BE2C (cell line): Measurements from ENCODE around the gene IFT52.

Experiments used
- DNase-seq: peaks from one replicate; pipeline ENCODE4 v3.0.0-alpha.2; 2020
- H3K27me3 ChIP-seq: fragments of 250-450 bp; sonication (Bioruptor Pico); 2 replicates; pipeline ENCODE4 v1.5.1; 2020; ENCODE audit warnings: mild to moderate bottlenecking
- H3K36me3 ChIP-seq: fragments of 250-450 bp; sonication (Bioruptor Pico); 2 replicates; pipeline ENCODE4 v1.5.1; 2020; ENCODE audit warnings: mild to moderate bottlenecking
- H3K4me1 ChIP-seq: fragments of 250-450 bp; sonication (Bioruptor Pico); 2 replicates; pipeline ENCODE4 v1.5.1; 2020
- H3K4me3 ChIP-seq: 2 replicates; pipeline ENCODE4 v1.5.1; 2011; ENCODE audit warnings: low read depth, low read length
- H3K9me3 ChIP-seq: fragments of 250-450 bp; sonication (Bioruptor Pico); 2 replicates; pipeline ENCODE4 v1.5.1; 2020
- TF ChIP-seq, protein P1 (sequence below): IDR thresholded peaks from 2 replicates; pipeline ENCODE4 v1.5.1; 2012; ENCODE audit warnings: mild to moderate bottlenecking, low read depth, low read length

IFT52 gene

DNA sequence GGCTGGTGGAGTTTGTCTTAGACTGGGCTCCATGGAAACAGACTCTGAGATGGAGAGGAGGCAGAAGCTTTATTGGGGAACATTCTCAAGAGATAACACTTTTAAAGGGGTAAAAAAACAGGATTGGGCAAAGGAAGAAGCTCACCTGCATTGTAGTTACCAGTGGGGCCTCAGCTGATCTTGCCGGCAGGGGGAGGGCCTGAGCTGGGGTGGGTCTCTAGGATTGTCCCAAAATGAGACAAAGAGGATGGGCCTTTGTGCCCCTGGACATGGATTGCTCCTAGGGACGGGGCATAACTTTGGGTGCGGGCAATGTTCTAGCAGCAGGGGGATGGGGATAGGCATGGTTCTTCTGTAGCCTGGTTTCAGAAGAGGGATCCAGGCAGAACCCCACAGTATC lies 19.4 kb upstream of the IFT52 start:
- Histone ChIP-seq H3K4me3 (no peak overlapping the region), H3K9me3 (no peaks in the 10 kb centered on the region), H3K4me1 (no peaks in the 10 kb centered on the region), H3K36me3 (no peaks in the 10 kb centered on the region), H3K27me3 (no peaks in the 10 kb centered on the region)
- TF ChIP-seq, protein P1, sequence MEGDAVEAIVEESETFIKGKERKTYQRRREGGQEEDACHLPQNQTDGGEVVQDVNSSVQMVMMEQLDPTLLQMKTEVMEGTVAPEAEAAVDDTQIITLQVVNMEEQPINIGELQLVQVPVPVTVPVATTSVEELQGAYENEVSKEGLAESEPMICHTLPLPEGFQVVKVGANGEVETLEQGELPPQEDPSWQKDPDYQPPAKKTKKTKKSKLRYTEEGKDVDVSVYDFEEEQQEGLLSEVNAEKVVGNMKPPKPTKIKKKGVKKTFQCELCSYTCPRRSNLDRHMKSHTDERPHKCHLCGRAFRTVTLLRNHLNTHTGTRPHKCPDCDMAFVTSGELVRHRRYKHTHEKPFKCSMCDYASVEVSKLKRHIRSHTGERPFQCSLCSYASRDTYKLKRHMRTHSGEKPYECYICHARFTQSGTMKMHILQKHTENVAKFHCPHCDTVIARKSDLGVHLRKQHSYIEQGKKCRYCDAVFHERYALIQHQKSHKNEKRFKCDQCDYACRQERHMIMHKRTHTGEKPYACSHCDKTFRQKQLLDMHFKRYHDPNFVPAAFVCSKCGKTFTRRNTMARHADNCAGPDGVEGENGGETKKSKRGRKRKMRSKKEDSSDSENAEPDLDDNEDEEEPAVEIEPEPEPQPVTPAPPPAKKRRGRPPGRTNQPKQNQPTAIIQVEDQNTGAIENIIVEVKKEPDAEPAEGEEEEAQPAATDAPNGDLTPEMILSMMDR, result no peak
- no peak for DNase-seq

DNA sequence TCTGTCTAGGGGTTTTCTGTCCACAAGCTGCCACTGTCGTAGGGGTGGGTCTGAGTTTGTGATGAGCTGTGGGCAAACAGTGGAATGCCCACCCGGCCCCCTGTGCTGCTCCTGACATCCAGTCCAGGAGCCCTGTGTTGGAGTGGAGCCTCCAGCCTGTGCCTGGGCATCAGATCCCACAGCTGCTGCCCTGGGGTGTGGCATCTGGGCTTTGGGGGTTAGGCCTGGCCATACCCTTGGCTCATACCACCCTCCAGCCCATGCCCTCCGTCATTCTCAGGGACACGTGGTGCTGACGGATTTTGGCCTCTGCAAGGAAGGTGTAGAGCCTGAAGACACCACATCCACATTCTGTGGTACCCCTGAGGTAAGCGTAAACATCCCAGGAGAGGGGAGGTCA lies 19.0 kb upstream of the IFT52 start:
- no peaks in the 10 kb centered on the region for H3K36me3 ChIP-seq
- TF ChIP-seq, protein P1, result no peak
- no peaks in the 10 kb centered on the region for H3K9me3 ChIP-seq
- no peaks in the 10 kb centered on the region for H3K27me3 ChIP-seq
- DNase-seq, result no peak
- no peaks in the 10 kb centered on the region for H3K4me1 ChIP-seq
- no peak overlapping the region for H3K4me3 ChIP-seq

DNA sequence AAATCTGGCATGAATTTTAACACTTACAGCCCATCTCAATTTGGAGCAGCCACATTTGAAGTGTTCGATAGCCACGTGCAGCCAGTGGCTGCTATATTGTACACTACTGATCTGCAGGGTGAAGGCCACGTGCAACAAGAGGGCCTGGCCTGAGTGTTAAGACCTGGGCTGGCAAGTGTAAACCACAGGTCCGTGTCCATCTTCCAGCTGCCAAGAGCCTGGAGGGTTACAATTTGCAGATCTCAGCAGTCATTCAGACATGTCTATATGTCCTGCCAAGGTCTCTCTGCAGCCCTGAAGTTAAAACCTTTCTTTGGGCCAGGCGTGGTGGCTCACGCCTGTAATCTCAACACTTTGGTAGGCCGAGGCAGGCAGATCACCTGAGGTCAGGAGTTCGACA lies 17.8 kb upstream of the IFT52 start:
- TF ChIP-seq, protein P1, result no peak
- Histone ChIP-seq H3K36me3 (no peaks in the 10 kb centered on the region), H3K4me3 (no peak overlapping the region), H3K4me1 (no peaks in the 10 kb centered on the region), H3K9me3 (no peaks in the 10 kb centered on the region), H3K27me3 (no peaks in the 10 kb centered on the region)
- no peak for DNase-seq

DNA sequence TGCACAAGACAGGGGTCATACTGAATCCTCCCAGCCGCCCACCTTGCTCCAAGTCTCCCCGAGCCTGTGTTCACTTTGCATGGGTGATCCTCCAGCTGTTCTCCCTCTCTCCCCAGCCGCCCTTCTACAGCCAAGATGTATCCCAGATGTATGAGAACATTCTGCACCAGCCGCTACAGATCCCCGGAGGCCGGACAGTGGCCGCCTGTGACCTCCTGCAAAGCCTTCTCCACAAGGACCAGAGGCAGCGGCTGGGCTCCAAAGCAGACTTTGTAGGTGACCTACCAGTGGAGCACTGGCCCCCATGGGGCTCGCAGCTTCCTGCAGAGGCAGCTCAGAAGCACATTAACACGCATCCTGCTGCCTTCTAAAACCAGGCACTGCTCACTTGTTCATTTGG lies 14.6 kb upstream of the IFT52 start:
- no peak for DNase-seq

DNA sequence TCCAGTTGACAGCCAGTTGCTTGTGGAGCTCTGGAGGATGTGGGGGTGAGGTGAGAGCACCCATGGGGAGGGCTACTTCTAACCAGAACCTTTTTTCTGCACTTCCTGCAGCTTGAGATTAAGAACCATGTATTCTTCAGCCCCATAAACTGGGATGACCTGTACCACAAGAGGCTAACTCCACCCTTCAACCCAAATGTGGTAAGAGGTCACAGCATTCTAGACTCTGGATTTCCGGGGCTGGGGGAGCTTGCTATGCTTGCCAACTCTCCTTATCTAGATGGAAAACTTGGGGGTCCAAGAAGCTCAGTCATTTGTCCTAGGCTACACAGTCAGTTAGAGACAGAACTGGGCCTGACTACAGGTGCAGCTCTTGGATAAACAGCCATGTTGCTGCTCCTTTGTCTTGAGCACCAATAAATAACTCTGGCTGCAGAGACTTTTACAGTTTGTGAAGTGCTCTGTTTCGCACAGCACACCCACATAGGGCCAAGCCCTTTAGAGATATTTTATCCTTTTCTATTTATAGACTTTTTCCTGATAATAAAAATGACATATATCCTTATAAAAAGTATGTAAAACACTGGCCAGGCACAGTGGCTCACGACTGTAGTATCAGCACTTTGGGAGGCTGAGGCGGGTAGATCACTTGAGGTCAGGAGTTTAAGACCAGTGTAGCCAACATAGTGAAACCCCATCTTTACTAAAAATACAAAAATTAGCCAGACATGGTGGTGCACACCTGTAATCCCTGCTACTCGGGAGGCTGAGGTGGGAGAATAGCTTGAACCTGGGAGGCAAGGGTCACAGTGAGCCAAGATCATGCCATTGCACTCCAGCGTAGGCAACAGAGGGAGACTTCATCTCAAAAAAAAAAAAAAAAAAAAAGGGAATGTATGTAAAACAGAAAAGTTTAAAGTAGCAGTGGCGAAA lies 10.6 kb upstream of the IFT52 start:
- TF ChIP-seq, protein P1, result no peak
- no peaks in the 10 kb centered on the region for H3K4me1 ChIP-seq
- H3K9me3 ChIP-seq, result no peaks in the 10 kb centered on the region
- H3K27me3 ChIP-seq, result no peaks in the 10 kb centered on the region
- no peaks in the 10 kb centered on the region for H3K36me3 ChIP-seq
- no peak overlapping the region for H3K4me3 ChIP-seq
- no peak for DNase-seq

More for the DNA sequence above, 14.6 kb upstream of the IFT52 start:
- TF ChIP-seq, protein P1, result no peak
- Histone ChIP-seq H3K4me3 (no peak overlapping the region), H3K4me1 (no peaks in the 10 kb centered on the region), H3K9me3 (no peaks in the 10 kb centered on the region), H3K36me3 (no peaks in the 10 kb centered on the region), H3K27me3 (no peaks in the 10 kb centered on the region)
